Prostate gland (tissue), 2 donors: Measurements from ENCODE around the gene TMEM174. TPM values are rescaled to one million over a fixed set of nuclear protein-coding genes. Genes with fewer than 3 reads are reported as not detected.

Experiments
- DNase-seq: peaks from one replicate; pipeline ENCODE4 v3.0.0-alpha.2; 2019; ENCODE audit warnings: low spot score
- H3K27ac ChIP-seq, 2 donors: fragments of 200-600 bp; sonication (generic); 2 replicates each; pipeline ENCODE4 v1.5.1; 2017 to 2019
- H3K27me3 ChIP-seq: fragments of 200-600 bp; sonication (generic); replicated peaks from 2 replicates; pipeline ENCODE4 v1.5.1; 2019; ENCODE audit not compliant: insufficient read depth
- H3K36me3 ChIP-seq, 2 donors: fragments of 200-600 bp; sonication (generic); 1 replicate in 1 of 2; 2 replicates in 1 of 2; pipeline versions ENCODE4 v1.5.1 to v1.8.1; 2017 to 2019
- H3K4me1 ChIP-seq: fragments of 200-600 bp; sonication (generic); replicated peaks from 2 replicates; pipeline ENCODE4 v1.5.1; 2019
- H3K4me3 ChIP-seq, 2 donors: fragments of 200-600 bp; sonication (generic); 2 replicates each; pipeline ENCODE4 v1.5.1; 2017 to 2019
- H3K9me3 ChIP-seq: fragments of 200-600 bp; sonication (generic); 2 replicates; pipeline ENCODE4 v1.5.1; 2017
- CTCF ChIP-seq, 4 experiments: fragments of 200-600 bp in 2 of 4; fragments of 450-650 bp in 2 of 4; sonication (generic) in 2 of 4; IDR thresholded peaks; 1 replicate in 3 of 4; 2 replicates in 1 of 4; pipeline ENCODE4 v1.5.1; 2016 to 2019; ENCODE audit warnings: antibody characterized with exemption in 4 of 4, mild to moderate bottlenecking in 2 of 4, moderate library complexity in 2 of 4
- POLR2A ChIP-seq: fragments of 450-650 bp; IDR thresholded peaks from one replicate; pipeline ENCODE4 v1.6.1; 2016; ENCODE audit warnings: antibody characterized with exemption, mild to moderate bottlenecking
- POLR2AphosphoS5 ChIP-seq: sonication (generic); formaldehyde crosslinking; IDR thresholded peaks from one replicate; pipeline ENCODE4 v1.6.1; 2017; ENCODE audit warnings: antibody characterized with exemption
- WGBS: methylation state at CpG from one replicate; pipeline ENCODE4 v1.1.5; 2018; 5-methylcytosine and 5-hydroxymethylcytosine counted together
- intact Hi-C: fragments of 100-400 bp; cut with DNase I; formaldehyde crosslinking; loops from one replicate; pipeline ENCODE4 v1.14.2; 2022
- total RNA-seq, 2 donors: library from RNA; depleted of rRNA; stranded (reverse); fragments of >200 nt; gene quantifications; one replicate each; pipeline ENCODE4 v1.1.0, GENCODE V29; 2016

TMEM174 gene
- total RNA-seq, 2 donors from 2014 or later, result not detected

GRCh38 chr5:73143716-73144115 lies 29.3 kb upstream of the TMEM174 start:
- DNase-seq, result no peak
- no peak for TF ChIP-seq POLR2AphosphoS5
- no peak for TF ChIP-seq CTCF (IDR thresholded peaks at IDR 0.05)
- TF ChIP-seq POLR2A, result no peak
- Histone ChIP-seq H3K36me3 (no peaks in the 10 kb centered on the region), H3K9me3 (no peaks in the 10 kb centered on the region), H3K27ac (no peak overlapping the region), H3K27me3 (no peaks in the 10 kb centered on the region), H3K4me1 (no peaks in the 10 kb centered on the region), H3K4me3 (no peak overlapping the region)
- WGBS, result 82% methylated on average over 6 of the region's 6 CpGs
- intact Hi-C loops, result no loop called here

- Histone ChIP-seq H3K36me3 (no peaks in the 10 kb centered on the region), H3K4me3 (no peak overlapping the region), H3K9me3 (no peaks in the 10 kb centered on the region), H3K27ac (no peak overlapping the region), H3K27me3 (no peaks in the 10 kb centered on the region), H3K4me1 (no peaks in the 10 kb centered on the region)
- DNase-seq, result no peak
- no peak for TF ChIP-seq CTCF (IDR thresholded peaks at IDR 0.05)
- no peak for TF ChIP-seq POLR2AphosphoS5
- no peak for TF ChIP-seq POLR2A
- 38% methylated on average over 3 of the region's 3 CpGs for WGBS
- intact Hi-C loops, result no loop called here
These were observed 23.5 kb upstream of the TMEM174 start for GRCh38 chr5:73149540-73149939.

- Histone ChIP-seq H3K27ac (no peak overlapping the region), H3K9me3 (no peaks in the 10 kb centered on the region), H3K36me3 (no peaks in the 10 kb centered on the region), H3K4me1 (no peaks in the 10 kb centered on the region), H3K4me3 (no peak overlapping the region), H3K27me3 (no peaks in the 10 kb centered on the region)
- intact Hi-C loops, result no loop called here
- DNase-seq, result no peak
- TF ChIP-seq CTCF (IDR thresholded peaks at IDR 0.05) (no peak), POLR2AphosphoS5 (no peak), POLR2A (no peak)
- 79% methylated on average over 7 of the region's 7 CpGs for WGBS
These were observed 22.1 kb upstream of the TMEM174 start for GRCh38 chr5:73150876-73151275.

- TF ChIP-seq POLR2A, result no peak
- TF ChIP-seq CTCF (IDR thresholded peaks at IDR 0.05), result no peak
- no peak for TF ChIP-seq POLR2AphosphoS5
- H3K9me3 ChIP-seq, result no peaks in the 10 kb centered on the region
- no peaks in the 10 kb centered on the region for H3K36me3 ChIP-seq
- H3K4me3 ChIP-seq, result no peak overlapping the region
- no peaks in the 10 kb centered on the region for H3K4me1 ChIP-seq
- DNase-seq, result no peak
- 73% methylated on average over 5 of the region's 5 CpGs for WGBS
- intact Hi-C loops, result no loop called here
- no peaks in the 10 kb centered on the region for H3K27me3 ChIP-seq
- no peak overlapping the region for H3K27ac ChIP-seq
These were observed 21.1 kb upstream of the TMEM174 start for GRCh38 chr5:73151766-73152410.
